GM23338 (cell line): Measurements from ENCODE around the gene CRKL. TPM values are rescaled to one million over a fixed set of nuclear protein-coding genes. Genes with fewer than 3 reads are reported as not detected.

Experiments
- ATAC-seq: fragments of 200-7000 bp; cut with Tn5 transposase; 3 replicates; pipeline ENCODE4 v1.9.1; 2020
- DNase-seq: peaks from one replicate; pipeline ENCODE4 v3.0.0-alpha.2; 2015; ENCODE audit warnings: low spot score
- H2AFZ ChIP-seq: fragments of 200-600 bp; sonication (generic); 2 replicates; pipeline ENCODE4 v1.8.0; 2016; ENCODE audit warnings: antibody characterized with exemption, mild to moderate bottlenecking, moderate library complexity
- H3F3A ChIP-seq: fragments of 200-600 bp; sonication (generic); replicated peaks from 2 replicates; pipeline ENCODE4 v1.8.0; 2017; ENCODE audit warnings: antibody characterized with exemption, mixed run types, low read depth
- H3K27ac ChIP-seq: fragments of 200-600 bp; sonication (generic); 2 replicates; pipeline ENCODE4 v1.6.1; 2016; ENCODE audit warnings: low read depth
- H3K27me3 ChIP-seq: fragments of 200-600 bp; sonication (generic); 2 replicates; pipeline ENCODE4 v1.8.0; 2016; ENCODE audit warnings: mild to moderate bottlenecking, mixed run types, moderate library complexity; ENCODE audit not compliant: insufficient read depth
- H3K36me3 ChIP-seq: fragments of 200-600 bp; sonication (generic); 2 replicates; pipeline ENCODE4 v1.8.0; 2016; ENCODE audit warnings: mild to moderate bottlenecking; ENCODE audit not compliant: insufficient read depth
- H3K4me1 ChIP-seq: fragments of 200-600 bp; sonication (generic); 2 replicates; pipeline ENCODE4 v1.8.0; 2016; ENCODE audit warnings: mild to moderate bottlenecking, moderate library complexity; ENCODE audit not compliant: insufficient read depth
- H3K4me2 ChIP-seq: fragments of 200-600 bp; sonication (generic); 2 replicates; pipeline ENCODE4 v1.7.1; 2017; ENCODE audit warnings: mixed run types
- H3K4me3 ChIP-seq: fragments of 200-600 bp; sonication (generic); 2 replicates; pipeline ENCODE4 v1.6.1; 2016; ENCODE audit warnings: mixed run types
- H3K79me2 ChIP-seq: fragments of 200-600 bp; sonication (generic); replicated peaks from 2 replicates; pipeline ENCODE4 v1.8.0; 2017; ENCODE audit warnings: mild to moderate bottlenecking; ENCODE audit not compliant: insufficient read depth
- H3K9me2 ChIP-seq: fragments of 200-600 bp; sonication (generic); 2 replicates; pipeline ENCODE4 v1.8.0; 2017; ENCODE audit not compliant: insufficient read depth
- H4K20me1 ChIP-seq: fragments of 200-600 bp; sonication (generic); replicated peaks from 2 replicates; pipeline ENCODE4 v1.8.0; 2017; ENCODE audit warnings: mild to moderate bottlenecking; ENCODE audit not compliant: insufficient read depth
- H3K27ac Mint-ChIP-seq: 2 replicates; pipeline ENCODE4 v1.8.0; 2020; ENCODE audit warnings: inconsistent platforms, mild to moderate bottlenecking, moderate library complexity, mixed read lengths
- H3K27me3 Mint-ChIP-seq: 3 replicates; pipeline ENCODE4 v1.8.0; 2022; ENCODE audit warnings: low read depth, mild to moderate bottlenecking, moderate library complexity, mixed read lengths, inconsistent platforms; ENCODE audit not compliant: insufficient read depth, poor library complexity
- H3K36me3 Mint-ChIP-seq: 3 replicates; pipeline ENCODE4 v1.8.0; 2021; ENCODE audit warnings: low read depth, mild to moderate bottlenecking, inconsistent platforms, moderate library complexity, mixed read lengths
- H3K4me1 Mint-ChIP-seq: 3 replicates; pipeline ENCODE4 v1.8.0; 2020; ENCODE audit warnings: mild to moderate bottlenecking, inconsistent platforms, mixed read lengths
- H3K4me3 Mint-ChIP-seq: 3 replicates; pipeline ENCODE4 v1.8.0; 2021; ENCODE audit warnings: moderate library complexity, mild to moderate bottlenecking, inconsistent platforms, mixed read lengths
- H3K9me3 Mint-ChIP-seq: 3 replicates; pipeline ENCODE4 v1.8.0; 2020; ENCODE audit warnings: moderate library complexity, mild to moderate bottlenecking, inconsistent platforms, mixed read lengths
- CREB1 ChIP-seq: fragments of 250-450 bp; sonication (Bioruptor Pico); IDR thresholded peaks from 2 replicates; pipeline ENCODE4 v1.5.0; 2020; ENCODE audit warnings: low read depth, mild to moderate bottlenecking, moderate library complexity
- EZH2 ChIP-seq: fragments of 200-600 bp; sonication (generic); IDR thresholded peaks from one replicate; pipeline ENCODE4 v1.8.0; 2017; ENCODE audit warnings: antibody characterized with exemption, mild to moderate bottlenecking, low read depth; ENCODE audit not compliant: unreplicated experiment
- EZH2phosphoT487 ChIP-seq: fragments of 200-600 bp; sonication (generic); IDR thresholded peaks from one replicate; pipeline ENCODE4 v1.8.1; 2018; ENCODE audit warnings: antibody characterized with exemption; ENCODE audit not compliant: unreplicated experiment
- JUNB ChIP-seq: IDR thresholded peaks from one replicate; pipeline ENCODE4 v1.6.1; 2016; ENCODE audit warnings: antibody characterized with exemption; ENCODE audit not compliant: unreplicated experiment
- NANOG ChIP-seq: IDR thresholded peaks from 2 replicates; pipeline ENCODE4 v1.6.1; 2016; ENCODE audit warnings: antibody characterized with exemption, borderline replicate concordance
- POLR2AphosphoS5 ChIP-seq: IDR thresholded peaks from 2 replicates; pipeline ENCODE4 v1.6.1; 2016; ENCODE audit warnings: antibody characterized with exemption, low read depth
- REST ChIP-seq: IDR thresholded peaks from one replicate; pipeline ENCODE4 v1.6.1; 2018; ENCODE audit warnings: antibody characterized with exemption; ENCODE audit not compliant: unreplicated experiment
- STAT1 ChIP-seq: IDR thresholded peaks from one replicate; pipeline ENCODE4 v1.6.1; 2016; ENCODE audit warnings: antibody characterized with exemption; ENCODE audit not compliant: unreplicated experiment
- ZNF114 ChIP-seq: fragments of 250-450 bp; sonication (Bioruptor Pico); IDR thresholded peaks from 2 replicates; pipeline ENCODE4 v1.5.0; 2020; ENCODE audit warnings: mild to moderate bottlenecking, moderate library complexity
- ZNF331 ChIP-seq: fragments of 250-450 bp; sonication (Bioruptor Pico); IDR thresholded peaks from 2 replicates; pipeline ENCODE4 v1.5.0; 2020; ENCODE audit warnings: low read depth, mild to moderate bottlenecking, moderate library complexity
- polyA plus RNA-seq: library from polyadenylated mRNA; unstranded; fragments of >200 nt; fragmentation: Nextera tagmentation; extraction: Ambion mirVana; gene quantifications from 2 replicates; pipeline ENCODE4 v1.2.1, GENCODE V29; 2016
- total RNA-seq: library from RNA; depleted of rRNA; stranded (reverse); fragments of >200 nt; shearing (Covaris generic); gene quantifications from 2 replicates; pipeline ENCODE4 v1.2.3, GENCODE V29; 2014
- TF ChIP-seq, protein P1 (sequence below): IDR thresholded peaks from 2 replicates; pipeline ENCODE4 v1.6.1; 2016; ENCODE audit warnings: antibody characterized with exemption
- TF ChIP-seq, protein P2 (sequence below), 2 experiments: fragments of 200-600 bp in 1 of 2; sonication (generic) in 1 of 2; conservative IDR thresholded peaks; 2 replicates each; pipeline versions ENCODE4 v1.5.1 to v1.6.1; 2016 to 2017; ENCODE audit warnings: antibody characterized with exemption in 2 of 2, low read depth in 2 of 2, mild to moderate bottlenecking in 2 of 2, moderate library complexity in 1 of 2
- TF ChIP-seq, protein P3 (sequence below): fragments of 250-450 bp; sonication (Bioruptor Pico); IDR thresholded peaks from 2 replicates; pipeline ENCODE4 v1.5.0; 2020; ENCODE audit warnings: mild to moderate bottlenecking, moderate library complexity

Gene CRKL
- total and polyA plus RNA-seq, 2 experiments from 2014 or later, result 39.5 to 104 TPM

DNA sequence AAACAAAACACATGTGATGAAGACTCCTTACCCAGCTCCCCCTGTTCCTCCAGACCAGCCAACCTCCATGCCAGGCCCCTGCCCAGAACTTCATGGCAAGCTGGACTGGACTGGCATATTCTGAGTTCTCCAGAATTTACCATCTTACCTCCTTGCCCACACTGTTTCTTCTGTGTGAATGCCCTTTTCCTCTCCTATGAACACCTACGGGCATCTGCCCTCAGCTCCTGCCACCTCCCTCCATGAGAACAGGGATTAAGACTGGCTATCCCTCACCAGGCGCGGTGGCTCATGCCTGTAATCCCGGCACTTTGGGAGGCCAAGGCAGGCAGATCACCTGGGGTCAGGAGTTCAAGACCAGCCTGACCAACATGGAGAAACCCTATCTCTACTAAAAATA, 43.4 kb downstream of the CRKL start:
- Histone ChIP-seq H3F3A (peaks cover 9% of the 10 kb centered on the region), H3K27me3 (peaks cover 51% of the 10 kb centered on the region), H3K4me3 (no peak overlapping the region), H3K36me3 (no peaks in the 10 kb centered on the region), H3K9me2 (no peaks in the 10 kb centered on the region), H3K4me2 (no peak overlapping the region), H3K4me1 (0 out of 2 replicates have a peak, but pooled peaks cover 7% of the 10 kb centered on the region), H3K79me2 (no peaks in the 10 kb centered on the region), H4K20me1 (peaks cover 3% of the 10 kb centered on the region; the same call in 1 of the 2 replicates), H3K27ac (no peak overlapping the region), H2AFZ (no peak overlapping the region)
- TF ChIP-seq CREB1 (CRISPR knock-in tag), result no peak
- no peak for TF ChIP-seq STAT1
- no peak for TF ChIP-seq REST
- TF ChIP-seq POLR2AphosphoS5, result no peak
- TF ChIP-seq ZNF114 (CRISPR knock-in tag), result no peak
- no peak for TF ChIP-seq ZNF331
- TF ChIP-seq, protein P1, sequence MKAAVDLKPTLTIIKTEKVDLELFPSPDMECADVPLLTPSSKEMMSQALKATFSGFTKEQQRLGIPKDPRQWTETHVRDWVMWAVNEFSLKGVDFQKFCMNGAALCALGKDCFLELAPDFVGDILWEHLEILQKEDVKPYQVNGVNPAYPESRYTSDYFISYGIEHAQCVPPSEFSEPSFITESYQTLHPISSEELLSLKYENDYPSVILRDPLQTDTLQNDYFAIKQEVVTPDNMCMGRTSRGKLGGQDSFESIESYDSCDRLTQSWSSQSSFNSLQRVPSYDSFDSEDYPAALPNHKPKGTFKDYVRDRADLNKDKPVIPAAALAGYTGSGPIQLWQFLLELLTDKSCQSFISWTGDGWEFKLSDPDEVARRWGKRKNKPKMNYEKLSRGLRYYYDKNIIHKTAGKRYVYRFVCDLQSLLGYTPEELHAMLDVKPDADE, result no peak
- no peak for TF ChIP-seq EZH2
- TF ChIP-seq JUNB, result no peak
- TF ChIP-seq, protein P2, sequence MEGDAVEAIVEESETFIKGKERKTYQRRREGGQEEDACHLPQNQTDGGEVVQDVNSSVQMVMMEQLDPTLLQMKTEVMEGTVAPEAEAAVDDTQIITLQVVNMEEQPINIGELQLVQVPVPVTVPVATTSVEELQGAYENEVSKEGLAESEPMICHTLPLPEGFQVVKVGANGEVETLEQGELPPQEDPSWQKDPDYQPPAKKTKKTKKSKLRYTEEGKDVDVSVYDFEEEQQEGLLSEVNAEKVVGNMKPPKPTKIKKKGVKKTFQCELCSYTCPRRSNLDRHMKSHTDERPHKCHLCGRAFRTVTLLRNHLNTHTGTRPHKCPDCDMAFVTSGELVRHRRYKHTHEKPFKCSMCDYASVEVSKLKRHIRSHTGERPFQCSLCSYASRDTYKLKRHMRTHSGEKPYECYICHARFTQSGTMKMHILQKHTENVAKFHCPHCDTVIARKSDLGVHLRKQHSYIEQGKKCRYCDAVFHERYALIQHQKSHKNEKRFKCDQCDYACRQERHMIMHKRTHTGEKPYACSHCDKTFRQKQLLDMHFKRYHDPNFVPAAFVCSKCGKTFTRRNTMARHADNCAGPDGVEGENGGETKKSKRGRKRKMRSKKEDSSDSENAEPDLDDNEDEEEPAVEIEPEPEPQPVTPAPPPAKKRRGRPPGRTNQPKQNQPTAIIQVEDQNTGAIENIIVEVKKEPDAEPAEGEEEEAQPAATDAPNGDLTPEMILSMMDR (conservative IDR thresholded peaks at IDR 0.05; ENCODE audit: low read depth in 2 of 2), result no peak
- TF ChIP-seq, protein P3, sequence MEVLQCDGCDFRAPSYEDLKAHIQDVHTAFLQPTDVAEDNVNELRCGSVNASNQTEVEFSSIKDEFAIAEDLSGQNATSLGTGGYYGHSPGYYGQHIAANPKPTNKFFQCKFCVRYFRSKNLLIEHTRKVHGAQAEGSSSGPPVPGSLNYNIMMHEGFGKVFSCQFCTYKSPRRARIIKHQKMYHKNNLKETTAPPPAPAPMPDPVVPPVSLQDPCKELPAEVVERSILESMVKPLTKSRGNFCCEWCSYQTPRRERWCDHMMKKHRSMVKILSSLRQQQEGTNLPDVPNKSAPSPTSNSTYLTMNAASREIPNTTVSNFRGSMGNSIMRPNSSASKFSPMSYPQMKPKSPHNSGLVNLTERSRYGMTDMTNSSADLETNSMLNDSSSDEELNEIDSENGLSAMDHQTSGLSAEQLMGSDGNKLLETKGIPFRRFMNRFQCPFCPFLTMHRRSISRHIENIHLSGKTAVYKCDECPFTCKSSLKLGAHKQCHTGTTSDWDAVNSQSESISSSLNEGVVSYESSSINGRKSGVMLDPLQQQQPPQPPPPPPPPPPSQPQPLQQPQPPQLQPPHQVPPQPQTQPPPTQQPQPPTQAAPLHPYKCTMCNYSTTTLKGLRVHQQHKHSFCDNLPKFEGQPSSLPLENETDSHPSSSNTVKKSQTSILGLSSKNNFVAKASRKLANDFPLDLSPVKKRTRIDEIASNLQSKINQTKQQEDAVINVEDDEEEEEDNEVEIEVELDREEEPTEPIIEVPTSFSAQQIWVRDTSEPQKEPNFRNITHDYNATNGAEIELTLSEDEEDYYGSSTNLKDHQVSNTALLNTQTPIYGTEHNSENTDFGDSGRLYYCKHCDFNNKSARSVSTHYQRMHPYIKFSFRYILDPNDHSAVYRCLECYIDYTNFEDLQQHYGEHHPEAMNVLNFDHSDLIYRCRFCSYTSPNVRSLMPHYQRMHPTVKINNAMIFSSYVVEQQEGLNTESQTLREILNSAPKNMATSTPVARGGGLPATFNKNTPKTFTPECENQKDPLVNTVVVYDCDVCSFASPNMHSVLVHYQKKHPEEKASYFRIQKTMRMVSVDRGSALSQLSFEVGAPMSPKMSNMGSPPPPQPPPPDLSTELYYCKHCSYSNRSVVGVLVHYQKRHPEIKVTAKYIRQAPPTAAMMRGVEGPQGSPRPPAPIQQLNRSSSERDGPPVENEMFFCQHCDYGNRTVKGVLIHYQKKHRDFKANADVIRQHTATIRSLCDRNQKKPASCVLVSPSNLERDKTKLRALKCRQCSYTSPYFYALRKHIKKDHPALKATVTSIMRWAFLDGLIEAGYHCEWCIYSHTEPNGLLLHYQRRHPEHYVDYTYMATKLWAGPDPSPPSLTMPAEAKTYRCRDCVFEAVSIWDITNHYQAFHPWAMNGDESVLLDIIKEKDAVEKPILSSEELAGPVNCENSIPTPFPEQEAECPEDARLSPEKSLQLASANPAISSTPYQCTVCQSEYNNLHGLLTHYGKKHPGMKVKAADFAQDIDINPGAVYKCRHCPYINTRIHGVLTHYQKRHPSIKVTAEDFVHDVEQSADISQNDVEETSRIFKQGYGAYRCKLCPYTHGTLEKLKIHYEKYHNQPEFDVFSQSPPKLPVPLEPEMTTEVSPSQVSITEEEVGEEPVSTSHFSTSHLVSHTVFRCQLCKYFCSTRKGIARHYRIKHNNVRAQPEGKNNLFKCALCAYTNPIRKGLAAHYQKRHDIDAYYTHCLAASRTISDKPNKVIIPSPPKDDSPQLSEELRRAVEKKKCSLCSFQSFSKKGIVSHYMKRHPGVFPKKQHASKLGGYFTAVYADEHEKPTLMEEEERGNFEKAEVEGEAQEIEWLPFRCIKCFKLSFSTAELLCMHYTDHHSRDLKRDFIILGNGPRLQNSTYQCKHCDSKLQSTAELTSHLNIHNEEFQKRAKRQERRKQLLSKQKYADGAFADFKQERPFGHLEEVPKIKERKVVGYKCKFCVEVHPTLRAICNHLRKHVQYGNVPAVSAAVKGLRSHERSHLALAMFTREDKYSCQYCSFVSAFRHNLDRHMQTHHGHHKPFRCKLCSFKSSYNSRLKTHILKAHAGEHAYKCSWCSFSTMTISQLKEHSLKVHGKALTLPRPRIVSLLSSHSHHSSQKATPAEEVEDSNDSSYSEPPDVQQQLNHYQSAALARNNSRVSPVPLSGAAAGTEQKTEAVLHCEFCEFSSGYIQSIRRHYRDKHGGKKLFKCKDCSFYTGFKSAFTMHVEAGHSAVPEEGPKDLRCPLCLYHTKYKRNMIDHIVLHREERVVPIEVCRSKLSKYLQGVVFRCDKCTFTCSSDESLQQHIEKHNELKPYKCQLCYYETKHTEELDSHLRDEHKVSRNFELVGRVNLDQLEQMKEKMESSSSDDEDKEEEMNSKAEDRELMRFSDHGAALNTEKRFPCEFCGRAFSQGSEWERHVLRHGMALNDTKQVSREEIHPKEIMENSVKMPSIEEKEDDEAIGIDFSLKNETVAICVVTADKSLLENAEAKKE (CRISPR knock-in tag), result no peak
- TF ChIP-seq NANOG, result no peak
- no peak for TF ChIP-seq EZH2phosphoT487
- peaks cover 16% of the 10 kb centered on the region for H3K4me1 Mint-ChIP-seq
- no peaks in the 10 kb centered on the region; the same call in 2 of the 3 replicates for H3K36me3 Mint-ChIP-seq
- H3K27ac Mint-ChIP-seq, result no peak overlapping the region
- ATAC-seq (no peak), DNase-seq (no peak)
- H3K27me3 Mint-ChIP-seq, result peaks cover 53% of the 10 kb centered on the region
- H3K9me3 Mint-ChIP-seq, result 0 out of 3 replicates have a peak, but pooled peaks cover 2% of the 10 kb centered on the region
- H3K4me3 Mint-ChIP-seq, result no peak overlapping the region
